ENCODE results near the gene KLHL24.
"Not testable (repeated sequence)": the region's sequence is repeated elsewhere in the genome, so short reads cannot be mapped to it uniquely, and the experiment has no call there.

KLHL24 gene

DNA sequence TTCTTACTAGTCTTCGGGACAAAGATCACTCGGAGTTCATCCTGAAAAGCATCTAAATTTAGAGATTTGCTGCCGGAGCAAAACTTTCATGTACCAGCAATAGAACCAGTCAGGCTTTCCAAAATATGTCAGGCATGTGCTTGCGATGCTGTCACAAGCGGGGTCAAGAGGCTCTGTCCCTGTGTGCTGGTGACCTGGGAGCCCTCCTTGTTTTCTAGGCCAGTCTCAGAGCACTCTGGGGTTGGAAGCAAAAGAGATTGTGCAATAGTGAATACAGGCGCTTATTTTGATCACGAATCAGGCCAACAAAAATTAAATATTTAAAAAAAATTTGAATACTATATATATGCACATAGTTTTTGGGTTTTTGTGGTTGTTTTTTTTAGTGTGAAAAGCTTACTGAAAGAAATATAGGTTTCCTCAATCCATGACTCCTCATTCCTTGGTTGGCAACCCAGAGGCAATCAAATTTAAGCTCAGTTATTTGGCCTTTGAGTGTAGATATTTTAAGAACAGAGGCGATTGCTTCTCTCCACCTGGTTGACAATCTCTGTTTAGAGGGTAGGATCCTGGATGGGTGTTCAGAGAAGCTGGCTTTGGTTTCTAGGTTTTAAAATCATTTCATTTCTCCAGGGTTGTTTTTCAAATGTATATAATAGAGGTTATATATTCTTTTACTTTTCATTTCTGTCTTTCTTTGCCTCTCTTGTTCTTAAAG lies 8.4 kb upstream of the KLHL24 start:
- H3K27ac ChIP-seq: no peak overlapping the region
- TF ChIP-seq, protein P1, sequence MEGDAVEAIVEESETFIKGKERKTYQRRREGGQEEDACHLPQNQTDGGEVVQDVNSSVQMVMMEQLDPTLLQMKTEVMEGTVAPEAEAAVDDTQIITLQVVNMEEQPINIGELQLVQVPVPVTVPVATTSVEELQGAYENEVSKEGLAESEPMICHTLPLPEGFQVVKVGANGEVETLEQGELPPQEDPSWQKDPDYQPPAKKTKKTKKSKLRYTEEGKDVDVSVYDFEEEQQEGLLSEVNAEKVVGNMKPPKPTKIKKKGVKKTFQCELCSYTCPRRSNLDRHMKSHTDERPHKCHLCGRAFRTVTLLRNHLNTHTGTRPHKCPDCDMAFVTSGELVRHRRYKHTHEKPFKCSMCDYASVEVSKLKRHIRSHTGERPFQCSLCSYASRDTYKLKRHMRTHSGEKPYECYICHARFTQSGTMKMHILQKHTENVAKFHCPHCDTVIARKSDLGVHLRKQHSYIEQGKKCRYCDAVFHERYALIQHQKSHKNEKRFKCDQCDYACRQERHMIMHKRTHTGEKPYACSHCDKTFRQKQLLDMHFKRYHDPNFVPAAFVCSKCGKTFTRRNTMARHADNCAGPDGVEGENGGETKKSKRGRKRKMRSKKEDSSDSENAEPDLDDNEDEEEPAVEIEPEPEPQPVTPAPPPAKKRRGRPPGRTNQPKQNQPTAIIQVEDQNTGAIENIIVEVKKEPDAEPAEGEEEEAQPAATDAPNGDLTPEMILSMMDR (conservative IDR thresholded peaks at IDR 0.05): no peak

DNA sequence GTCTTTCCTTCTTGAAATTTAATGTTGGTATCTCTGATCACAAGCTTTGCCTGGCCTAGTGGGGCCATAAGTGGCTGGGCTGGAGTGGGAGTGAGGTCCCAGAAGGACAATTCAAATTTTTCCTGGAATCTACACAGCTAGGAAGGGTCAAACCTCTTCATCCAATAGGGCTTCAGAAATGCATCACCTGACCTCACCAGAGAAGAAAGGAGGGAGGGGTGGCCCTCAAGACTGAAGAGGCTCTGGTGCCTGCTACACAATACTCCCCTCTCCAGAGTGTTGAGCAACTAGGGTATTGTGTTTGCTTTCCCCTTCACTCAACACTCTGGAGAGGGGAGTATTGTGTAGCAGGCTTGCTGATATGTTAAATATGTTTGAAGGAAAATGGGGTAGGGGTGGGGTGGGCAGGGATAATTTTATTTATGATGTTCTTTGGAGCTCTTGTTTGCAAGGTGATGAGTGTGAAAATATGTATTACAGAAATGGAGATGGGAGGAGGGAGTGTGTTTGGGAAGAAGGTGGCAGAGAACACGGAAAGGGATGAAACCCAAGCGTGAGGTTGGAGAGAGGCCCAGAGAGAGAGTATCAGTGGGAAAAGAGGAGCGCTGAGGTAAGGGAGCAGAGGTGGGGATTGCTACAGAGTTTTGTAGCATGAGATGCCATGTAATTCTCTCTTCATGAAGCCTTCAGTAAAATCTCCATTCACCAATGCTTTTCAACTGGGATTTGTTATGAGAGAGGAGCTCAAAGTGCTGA lies 5.7 kb upstream of the KLHL24 start:
- no peak for TF ChIP-seq ZFX (IDR thresholded peaks at IDR 0.05)
- TF ChIP-seq, protein P1 (conservative IDR thresholded peaks at IDR 0.05): no peak
- H3K27ac ChIP-seq: no peak overlapping the region

DNA sequence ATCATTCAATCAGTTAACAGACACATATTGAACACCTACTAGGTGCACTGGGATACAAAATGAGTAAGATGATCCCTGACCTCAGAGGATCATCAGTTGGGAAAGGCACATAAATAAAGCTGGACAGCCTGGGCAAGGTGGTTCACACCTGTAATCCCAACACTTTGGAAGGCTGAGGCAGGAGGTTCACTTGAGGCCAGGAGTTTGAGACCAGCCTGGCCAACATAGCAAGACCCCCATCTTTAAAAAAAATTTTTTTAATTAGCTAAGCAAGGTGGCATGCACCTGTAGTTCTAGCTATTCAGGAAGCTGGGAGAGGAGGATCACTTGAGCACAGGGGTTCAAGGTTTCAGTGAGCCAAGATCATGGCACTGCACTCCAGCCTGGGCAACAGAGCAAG lies 3.7 kb upstream of the KLHL24 start:
- no peak for TF ChIP-seq ZFX (IDR thresholded peaks at IDR 0.05)
- TF ChIP-seq, protein P1 (conservative IDR thresholded peaks at IDR 0.05): no peak
- H3K27ac ChIP-seq: no peak overlapping the region

DNA sequence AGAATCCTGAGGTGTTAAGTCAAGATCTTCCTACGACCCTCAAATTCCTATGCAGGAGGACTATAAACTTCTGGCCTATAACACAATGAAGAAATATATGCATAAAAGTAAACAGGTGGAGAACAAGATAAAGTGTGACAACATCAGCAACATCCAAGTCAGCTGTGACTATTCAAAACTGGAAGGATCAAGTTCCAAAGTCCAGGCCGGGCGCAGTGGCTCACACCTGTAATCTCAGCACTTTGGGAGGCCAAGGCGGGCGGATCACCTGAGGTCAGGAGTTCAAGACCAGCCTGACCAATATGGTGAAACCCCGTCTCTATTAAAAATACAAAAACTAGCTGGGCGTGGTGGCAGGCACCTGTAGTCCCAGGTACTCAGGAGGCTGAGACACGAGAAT lies 2.7 kb upstream of the KLHL24 start:
- not testable (repeated sequence) for H3K27ac ChIP-seq

DNA sequence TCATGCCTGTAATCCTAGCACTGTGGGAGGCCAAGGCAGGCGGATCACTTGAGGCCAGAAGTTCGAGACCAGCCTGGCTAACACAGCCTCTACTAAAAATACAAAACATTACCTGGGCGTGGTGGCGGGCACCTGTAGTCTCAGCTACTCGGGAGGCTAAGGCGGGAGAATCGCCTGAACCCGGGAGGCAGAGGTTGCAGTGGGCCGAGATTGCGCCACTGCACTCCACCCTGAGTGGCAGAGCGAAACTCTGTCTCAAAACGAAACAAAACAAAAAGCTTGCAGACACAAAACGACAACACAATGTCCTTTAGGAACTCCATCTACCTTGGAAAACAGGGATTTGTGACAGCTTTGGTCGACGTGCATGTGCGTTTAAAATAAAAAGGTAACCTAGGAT lies 716 bp upstream of the KLHL24 start:
- peak overlapping the region; percentile 83 for H3K27ac ChIP-seq
- TF ChIP-seq ZFX (IDR thresholded peaks at IDR 0.05): no peak
- TF ChIP-seq, protein P1 (conservative IDR thresholded peaks at IDR 0.05): no peak

DNA sequence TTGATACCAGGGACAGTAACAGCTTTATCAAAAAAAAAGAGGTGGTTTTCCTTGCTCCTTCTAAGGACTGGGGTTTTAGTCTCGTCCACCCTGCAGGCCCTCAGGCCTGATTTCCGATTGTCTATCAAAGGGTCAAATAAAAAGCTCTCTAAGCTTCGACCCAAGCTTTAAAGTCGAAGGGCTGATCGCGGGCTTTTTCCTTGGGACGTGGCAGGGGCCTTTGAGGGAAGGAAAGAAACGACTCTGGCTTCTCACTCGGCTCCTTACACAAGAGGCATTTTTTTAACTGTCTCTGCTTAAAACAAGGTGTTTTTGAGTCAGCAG lies 354 bp upstream of the KLHL24 start:
- TF ChIP-seq, protein P1 (conservative IDR thresholded peaks at IDR 0.05): no peak
- no peak for TF ChIP-seq ZFX (IDR thresholded peaks at IDR 0.05)
- peak overlapping the region; percentile 83 for H3K27ac ChIP-seq

DNA sequence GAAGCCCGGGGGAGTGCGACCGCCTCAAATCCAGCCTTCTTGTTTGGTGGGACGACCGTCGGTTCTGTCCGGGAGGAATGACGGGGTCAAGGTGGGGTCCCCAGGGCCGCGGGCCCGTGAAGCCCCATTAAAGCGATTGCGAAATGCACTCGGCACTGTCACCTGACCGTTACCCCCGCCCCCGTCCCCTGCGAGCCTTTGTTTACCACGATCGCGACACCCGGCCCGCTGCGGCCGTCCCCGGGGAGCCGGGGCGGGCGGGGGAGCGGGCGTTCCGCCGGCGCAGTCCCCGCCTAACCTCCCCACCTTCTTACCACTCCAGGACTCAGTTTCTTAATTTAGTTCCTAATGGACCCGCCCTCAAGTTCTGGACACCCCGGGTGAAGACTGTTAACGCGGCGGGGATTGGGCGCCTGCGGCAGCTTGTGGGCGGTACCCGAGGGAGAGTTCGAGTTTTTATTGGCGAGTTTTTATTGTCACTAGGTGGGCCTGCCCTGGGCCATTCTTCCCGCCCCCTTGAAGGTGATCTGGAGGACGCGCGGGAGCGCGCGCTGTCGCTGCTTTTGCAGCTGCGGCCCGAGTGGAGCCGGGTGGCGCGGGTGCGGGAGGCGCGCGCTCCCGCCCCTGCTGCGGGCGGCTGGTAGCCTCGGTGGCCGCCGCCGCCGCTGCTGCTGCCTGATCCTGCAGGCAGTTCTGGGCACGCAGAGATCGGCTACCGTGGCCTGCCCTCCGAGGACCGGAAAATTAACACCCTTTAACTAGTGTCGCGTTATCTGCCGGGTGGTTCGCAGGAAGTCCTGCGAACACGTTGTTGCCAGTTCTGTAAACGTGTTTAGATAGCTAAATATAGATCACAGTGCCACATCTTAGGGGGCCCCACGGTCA lies 1.0 kb downstream of the KLHL24 start:
- TF ChIP-seq, protein P1 (conservative IDR thresholded peaks at IDR 0.05): no peak
- no peak for TF ChIP-seq ZFX (IDR thresholded peaks at IDR 0.05)
- peak overlapping the region; percentile 83 for H3K27ac ChIP-seq
